Measurements from ENCODE around the gene ZFAND3. TPM values are rescaled to one million over a fixed set of nuclear protein-coding genes. Genes with fewer than 3 reads are reported as not detected.

ZFAND3 gene
- total and polyA plus RNA-seq, 2 donors (not counting 3 experiments of a cell fraction or from before 2014, with no cell fraction given), result 15.4 to 54.2 TPM

DNA sequence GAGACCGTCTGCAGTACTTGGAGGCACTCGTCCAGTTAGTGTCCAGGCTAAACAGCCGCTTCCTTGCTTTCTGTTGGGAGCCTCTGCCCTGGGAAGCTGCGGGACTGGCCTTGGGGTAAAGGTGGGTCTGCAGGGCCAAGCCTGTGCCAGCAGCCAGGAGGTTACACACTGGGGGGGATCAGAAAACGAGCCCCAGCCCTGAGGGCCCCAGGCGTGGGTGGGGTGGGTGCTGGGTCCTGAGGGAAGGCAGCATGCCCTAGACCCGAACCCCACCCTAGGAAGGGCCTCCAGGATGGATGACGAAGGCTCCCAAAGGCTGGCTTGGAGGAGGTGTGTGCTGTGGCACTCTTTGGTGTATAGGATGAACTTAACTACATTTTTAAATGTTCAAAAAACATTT, 335.2 kb downstream of the ZFAND3 start:
- H3K9me1 ChIP-seq (replicated peaks; ENCODE audit: control insufficient read depth, extremely low read depth, insufficient read depth, low read length), result no peaks in the 10 kb centered on the region
- dilution Hi-C loops (cut with MboI; ENCODE audit: extremely low pct_ligation_motif_present, low sequenced_read_pairs), result no loop called here
- DNase-seq (ENCODE audit: low read depth, low spot score) (peak; percentile 8), FAIRE-seq (no peak)
- TSS peak; percentile 48 for BruUV-seq (replicated peaks)
- POLR2A ChIA-PET, result interaction anchor here (0.6 kb wide), 1 partner anchor 105 kb away, joined by 3 read pairs; no protein-coding TSS in a partner anchor
- H3K9ac ChIP-seq (replicated peaks; ENCODE audit: extremely low read depth, insufficient read depth, low read length), result peak overlapping the region; percentile 82
- intact Hi-C loops (cut with micrococcal nuclease), result loop anchor here (2.0 to 10.0 kb wide), 3 partner anchors 38 to 450 kb away; no protein-coding TSS in a partner anchor
- no peaks in the 10 kb centered on the region for H3K27me3 ChIP-seq (ENCODE audit: control insufficient read depth in 2 of 2, insufficient read depth in 2 of 2, low read length in 2 of 2)
- peak overlapping the region; percentile 49 for H3K4me2 ChIP-seq (ENCODE audit: insufficient read depth, low read length)
- peaks cover 0 to 2% of the 10 kb centered on the region in 2 experiments for H3K36me3 ChIP-seq (ENCODE audit: control insufficient read depth in 2 of 2, extremely low read depth in 1 of 2, insufficient read depth in 2 of 2, low read length in 2 of 2)
- H3K9me3 ChIP-seq (replicated peaks; ENCODE audit: control insufficient read depth, insufficient read depth, low read length), result no peaks in the 10 kb centered on the region
- TF ChIP-seq FOS (IDR thresholded peaks at IDR 0.05; ENCODE audit: borderline replicate concordance, insufficient read depth, low read length) (no peak), POLR2AphosphoS5 (IDR thresholded peaks at IDR 0.05; ENCODE audit: insufficient read depth, low read depth, low read length) (no peak), EZH2 (IDR thresholded peaks at IDR 0.05; ENCODE audit: borderline replicate concordance, low read depth, low read length, severe bottlenecking) (no peak), GATA2 (IDR thresholded peaks at IDR 0.05; ENCODE audit: insufficient read depth, insufficient read length, low read depth, low read length) (no peak), MYC (IDR thresholded peaks at IDR 0.05; ENCODE audit: low read depth, low read length) (no peak), JUN (IDR thresholded peaks at IDR 0.05; ENCODE audit: borderline replicate concordance, insufficient read depth, insufficient read length, low read depth) (no peak), POLR2A (IDR thresholded peaks at IDR 0.05; ENCODE audit: low read depth, low read length) (no peak)
- TF ChIP-seq, protein P1, sequence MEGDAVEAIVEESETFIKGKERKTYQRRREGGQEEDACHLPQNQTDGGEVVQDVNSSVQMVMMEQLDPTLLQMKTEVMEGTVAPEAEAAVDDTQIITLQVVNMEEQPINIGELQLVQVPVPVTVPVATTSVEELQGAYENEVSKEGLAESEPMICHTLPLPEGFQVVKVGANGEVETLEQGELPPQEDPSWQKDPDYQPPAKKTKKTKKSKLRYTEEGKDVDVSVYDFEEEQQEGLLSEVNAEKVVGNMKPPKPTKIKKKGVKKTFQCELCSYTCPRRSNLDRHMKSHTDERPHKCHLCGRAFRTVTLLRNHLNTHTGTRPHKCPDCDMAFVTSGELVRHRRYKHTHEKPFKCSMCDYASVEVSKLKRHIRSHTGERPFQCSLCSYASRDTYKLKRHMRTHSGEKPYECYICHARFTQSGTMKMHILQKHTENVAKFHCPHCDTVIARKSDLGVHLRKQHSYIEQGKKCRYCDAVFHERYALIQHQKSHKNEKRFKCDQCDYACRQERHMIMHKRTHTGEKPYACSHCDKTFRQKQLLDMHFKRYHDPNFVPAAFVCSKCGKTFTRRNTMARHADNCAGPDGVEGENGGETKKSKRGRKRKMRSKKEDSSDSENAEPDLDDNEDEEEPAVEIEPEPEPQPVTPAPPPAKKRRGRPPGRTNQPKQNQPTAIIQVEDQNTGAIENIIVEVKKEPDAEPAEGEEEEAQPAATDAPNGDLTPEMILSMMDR (IDR thresholded peaks at IDR 0.05; ENCODE audit: extremely low read depth in 1 of 2, insufficient read depth in 1 of 2, low read depth in 1 of 2, low read length in 2 of 2), result no peak
- TF ChIP-seq, protein P2, sequence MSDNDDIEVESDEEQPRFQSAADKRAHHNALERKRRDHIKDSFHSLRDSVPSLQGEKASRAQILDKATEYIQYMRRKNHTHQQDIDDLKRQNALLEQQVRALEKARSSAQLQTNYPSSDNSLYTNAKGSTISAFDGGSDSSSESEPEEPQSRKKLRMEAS (IDR thresholded peaks at IDR 0.05; ENCODE audit: insufficient read depth, insufficient read length), result no peak
- no peak overlapping the region for H3K4me3 ChIP-seq (replicated peaks in 1 of 3; ENCODE audit: insufficient read depth in 1 of 3, low read depth in 1 of 3, low read length in 3 of 3)
- peak overlapping the region; percentile 100 for H3K27ac ChIP-seq (ENCODE audit: insufficient read depth, low read depth, low read length)
- no peak overlapping the region for H2AFZ ChIP-seq (ENCODE audit: low read depth, low read length)
- H3K79me2 ChIP-seq (ENCODE audit: control insufficient read depth, insufficient read depth, low read length), result no peaks in the 10 kb centered on the region
- CTCF ChIA-PET, result interaction anchor here (0.8 to 2.0 kb wide), 3 partner anchors 9 to 339 kb away, joined by 3 to 4 read pairs (median 4); no protein-coding TSS in a partner anchor
- no peaks in the 10 kb centered on the region for H4K20me1 ChIP-seq (replicated peaks; ENCODE audit: control insufficient read depth, extremely low read depth, insufficient read depth, low read length)
- H3K4me1 ChIP-seq (ENCODE audit: control insufficient read depth, extremely low read depth, insufficient read depth, low read length), result peaks cover 21% of the 10 kb centered on the region
